Esophagus squamous epithelium (tissue), 4 donors: ENCODE results near the gene EPB41L5.

Experiments used
- CTCF ChIP-seq, 6 experiments: fragments of 450-650 bp in 4 of 6; fragments of 200-600 bp in 2 of 6; sonication (generic) in 2 of 6; IDR thresholded peaks; one replicate each; pipeline ENCODE4 v1.5.1; 2016 to 2019; ENCODE audit warnings: antibody characterized with exemption in 6 of 6, mild to moderate bottlenecking in 4 of 6, moderate library complexity in 4 of 6
- POLR2A ChIP-seq, 4 donors: fragments of 450-650 bp; IDR thresholded peaks; one replicate each; pipeline ENCODE4 v1.6.1; 2017; ENCODE audit warnings: antibody characterized with exemption in 4 of 4, mild to moderate bottlenecking in 4 of 4, moderate library complexity in 3 of 4

- TF ChIP-seq POLR2A (IDR thresholded peaks at IDR 0.05), result no peak
- no peak for TF ChIP-seq CTCF (IDR thresholded peaks at IDR 0.05)
Observed at GRCh38 chr2:120204945-120205670, 192.2 kb downstream of the EPB41L5 start.
